H1 (cell line): ENCODE results near the gene MAPK14. TPM values are rescaled to one million over a fixed set of nuclear protein-coding genes. Genes with fewer than 3 reads are reported as not detected.

Experiments used
- CTCF ChIA-PET: fragments of 300-600 bp; sonication (Branson Sonifier 250); formaldehyde crosslinking; loops from one replicate; lab custom pipeline; 2021; ENCODE audit not compliant: partially characterized antibody; lab: Charles Lee
- POLR2A ChIA-PET: fragments of 300-600 bp; sonication (Branson Sonifier 250); formaldehyde crosslinking; loops from one replicate; lab custom pipeline; 2021; ENCODE audit warnings: inconsistent platforms; ENCODE audit not compliant: partially characterized antibody; lab: Charles Lee
- DNase-seq, 2 experiments: peaks; one replicate each; pipeline versions ENCODE4 v3.0.0 to v3.0.0-alpha.2; 2010 to 2022; ENCODE audit warnings: low spot score in 2 of 2, low read depth in 1 of 2, mixed read lengths in 1 of 2
- FAIRE-seq: peaks from 2 replicates; lab custom pipeline; 2011; peaks lifted over from hg19 to GRCh38; lab: Jason Lieb, UNC
- H2AFZ ChIP-seq: 2 replicates; pipeline ENCODE4 v1.8.1; 2012; ENCODE audit warnings: low read length, inconsistent platforms
- H2AK5ac ChIP-seq: 2 replicates; pipeline ENCODE4 v1.6.1; 2013; ENCODE audit warnings: low read depth, low read length
- H2BK120ac ChIP-seq: replicated peaks from 2 replicates; pipeline ENCODE3; 2013; ENCODE audit warnings: low read depth, low read length, inconsistent platforms
- H2BK12ac ChIP-seq: 2 replicates; pipeline ENCODE4 v1.6.1; 2013; ENCODE audit warnings: low read depth, low read length
- H2BK15ac ChIP-seq: 2 replicates; pipeline ENCODE4 v1.6.1; 2013; ENCODE audit warnings: low read length
- H2BK20ac ChIP-seq: 2 replicates; pipeline ENCODE4 v1.6.1; 2013; ENCODE audit warnings: low read length
- H2BK5ac ChIP-seq: 2 replicates; pipeline ENCODE4 v1.6.1; 2013; ENCODE audit warnings: low read depth, low read length
- H3K14ac ChIP-seq: 2 replicates; pipeline ENCODE4 v1.6.1; 2013; ENCODE audit warnings: inconsistent platforms; ENCODE audit not compliant: insufficient read length
- H3K18ac ChIP-seq: 2 replicates; pipeline ENCODE4 v1.6.1; 2013; ENCODE audit warnings: low read length; ENCODE audit errors: extremely low read depth
- H3K23ac ChIP-seq: 2 replicates; pipeline ENCODE4 v1.6.1; 2013; ENCODE audit warnings: inconsistent platforms; ENCODE audit not compliant: insufficient read length
- H3K23me2 ChIP-seq: 2 replicates; pipeline ENCODE4 v1.6.1; 2013; ENCODE audit warnings: low read depth, low read length
- H3K27ac ChIP-seq: 2 replicates; pipeline ENCODE4 v1.6.1; 2011; ENCODE audit warnings: low read depth, low read length, inconsistent platforms
- H3K27me3 ChIP-seq, 4 experiments: replicated peaks in 1 of 4; 1 replicate in 1 of 4; 2 replicates in 3 of 4; pipeline versions ENCODE4 v1.6.1 to v1.8.1; 2011 to 2013; ENCODE audit warnings: low read length in 3 of 4, mild to moderate bottlenecking in 3 of 4, inconsistent platforms in 2 of 4, mixed read lengths in 2 of 4, moderate library complexity in 1 of 4; ENCODE audit not compliant: control insufficient read depth in 3 of 4, insufficient read depth in 3 of 4; ENCODE audit errors: extremely low read depth in 1 of 4
- H3K36me3 ChIP-seq, 4 experiments: 2 replicates each; pipeline versions ENCODE4 v1.6.1 to v1.8.1; 2011 to 2013; ENCODE audit warnings: mild to moderate bottlenecking in 4 of 4, low read length in 3 of 4, moderate library complexity in 2 of 4, control low read depth in 1 of 4, inconsistent platforms in 1 of 4; ENCODE audit not compliant: insufficient read depth in 4 of 4, control insufficient read depth in 2 of 4
- H3K4ac ChIP-seq: replicated peaks from 2 replicates; pipeline ENCODE3; 2013; ENCODE audit warnings: low read length, low read depth, mixed read lengths, inconsistent platforms; ENCODE audit not compliant: insufficient read length
- H3K4me1 ChIP-seq, 4 experiments: replicated peaks in 1 of 4; 1 replicate in 1 of 4; 2 replicates in 3 of 4; pipeline versions ENCODE4 v1.6.1 to v1.8.1; 2011 to 2013; ENCODE audit warnings: low read length in 3 of 4, inconsistent platforms in 2 of 4, mixed read lengths in 1 of 4; ENCODE audit not compliant: insufficient read depth in 4 of 4, control insufficient read depth in 3 of 4
- H3K4me2 ChIP-seq, 2 experiments: 2 replicates each; pipeline versions ENCODE4 v1.6.1 to v1.8.1; 2011 to 2013; ENCODE audit warnings: low read depth in 2 of 2, low read length in 2 of 2, control low read depth in 1 of 2, inconsistent platforms in 1 of 2, mild to moderate bottlenecking in 1 of 2; ENCODE audit not compliant: insufficient read depth in 1 of 2
- H3K4me3 ChIP-seq, 4 experiments: fragments of 200-600, 300-600 bp in 1 of 4; sonication (generic), shearing (Covaris generic), sonication (Bioruptor Twin) in 1 of 4; 2 replicates each; pipeline versions ENCODE4 v1.5.1 to v1.8.1; 2011 to 2016; ENCODE audit warnings: low read length in 4 of 4, low read depth in 3 of 4, control low read depth in 2 of 4, inconsistent platforms in 2 of 4, mild to moderate bottlenecking in 2 of 4, mixed read lengths in 1 of 4, moderate library complexity in 1 of 4; ENCODE audit not compliant: insufficient read depth in 2 of 4; ENCODE audit errors: extremely low read depth in 1 of 4
- H3K56ac ChIP-seq: replicated peaks from 2 replicates; pipeline ENCODE3; 2013; ENCODE audit warnings: low read depth, mild to moderate bottlenecking, mixed read lengths, low read length, inconsistent platforms; ENCODE audit not compliant: insufficient read length
- H3K79me1 ChIP-seq: 2 replicates; pipeline ENCODE4 v1.6.1; 2013; ENCODE audit warnings: low read depth, low read length, control low read depth
- H3K79me2 ChIP-seq, 2 experiments: 2 replicates each; pipeline versions ENCODE4 v1.6.1 to v1.8.1; 2012 to 2013; ENCODE audit warnings: low read length in 2 of 2, mild to moderate bottlenecking in 2 of 2, inconsistent platforms in 1 of 2; ENCODE audit not compliant: insufficient read depth in 2 of 2, control insufficient read depth in 1 of 2
- H3K9ac ChIP-seq, 4 experiments: replicated peaks in 1 of 4; 1 replicate in 1 of 4; 2 replicates in 3 of 4; pipeline versions ENCODE4 v1.6.1 to v1.8.1; 2011 to 2013; ENCODE audit warnings: low read depth in 3 of 4, low read length in 3 of 4, control low read depth in 2 of 4, mild to moderate bottlenecking in 2 of 4, moderate library complexity in 2 of 4, inconsistent platforms in 1 of 4; ENCODE audit errors: extremely low read depth in 1 of 4
- H3K9me3 ChIP-seq, 2 experiments: 2 replicates each; pipeline versions ENCODE4 v1.6.1 to v1.8.1; 2012 to 2013; ENCODE audit warnings: mild to moderate bottlenecking in 2 of 2, moderate library complexity in 2 of 2, control low read depth in 1 of 2, inconsistent platforms in 1 of 2, low read depth in 1 of 2, low read length in 1 of 2, mixed read lengths in 1 of 2; ENCODE audit not compliant: insufficient read depth in 2 of 2
- H4K20me1 ChIP-seq, 2 experiments: replicated peaks in 1 of 2; 2 replicates each; pipeline versions ENCODE3 to v1.8.1; 2011 to 2013; ENCODE audit warnings: inconsistent platforms in 2 of 2, low read length in 2 of 2, mild to moderate bottlenecking in 1 of 2; ENCODE audit not compliant: insufficient read depth in 2 of 2, control insufficient read depth in 1 of 2
- H4K5ac ChIP-seq: 2 replicates; pipeline ENCODE4 v1.6.1; 2013; ENCODE audit warnings: low read length, low read depth, mixed read lengths, inconsistent platforms; ENCODE audit not compliant: insufficient read length
- H4K8ac ChIP-seq: 2 replicates; pipeline ENCODE4 v1.8.0; 2013; ENCODE audit warnings: mild to moderate bottlenecking, moderate library complexity, low read length, inconsistent platforms; ENCODE audit not compliant: insufficient read depth; ENCODE audit errors: extremely low read depth
- H4K91ac ChIP-seq: replicated peaks from 2 replicates; pipeline ENCODE3; 2013; ENCODE audit warnings: low read length, mixed read lengths, inconsistent platforms; ENCODE audit not compliant: insufficient read length
- ATF3 ChIP-seq: IDR thresholded peaks from 2 replicates; pipeline ENCODE4 v1.6.1; 2011; ENCODE audit warnings: low read depth, mild to moderate bottlenecking, low read length; ENCODE audit not compliant: insufficient read depth
- BRCA1 ChIP-seq: IDR thresholded peaks from 2 replicates; pipeline ENCODE4 v1.6.1; 2012; ENCODE audit warnings: low read depth, low read length, improper control_type of control experiment
- CREB1 ChIP-seq: IDR thresholded peaks from 2 replicates; pipeline ENCODE4 v1.6.1; 2012; ENCODE audit warnings: inconsistent platforms
- CTBP2 ChIP-seq: IDR thresholded peaks from 2 replicates; pipeline ENCODE4 v1.7.0; 2011; ENCODE audit warnings: borderline replicate concordance, mild to moderate bottlenecking, moderate library complexity, mixed read lengths, low read length; ENCODE audit not compliant: insufficient read depth, insufficient read length
- HDAC6 ChIP-seq: IDR thresholded peaks from one replicate; pipeline ENCODE4 v1.7.1; 2012; ENCODE audit warnings: low read depth, mild to moderate bottlenecking, inconsistent platforms, low read length, moderate library complexity
- JUN ChIP-seq: IDR thresholded peaks from 2 replicates; pipeline ENCODE4 v1.6.1; 2011; ENCODE audit warnings: low read depth, mild to moderate bottlenecking, improper control_type of control experiment, low read length
- JUND ChIP-seq: IDR thresholded peaks from 2 replicates; pipeline ENCODE4 v1.6.1; 2011; ENCODE audit warnings: mild to moderate bottlenecking, improper control_type of control experiment, low read length
- POLR2A ChIP-seq, 2 experiments: IDR thresholded peaks; 1 replicate in 1 of 2; 2 replicates in 1 of 2; pipeline ENCODE4 v1.6.1; 2011; ENCODE audit warnings: low read depth in 2 of 2, low read length in 2 of 2, mild to moderate bottlenecking in 2 of 2; ENCODE audit errors: control extremely low read depth in 1 of 2
- RAD21 ChIP-seq, 2 experiments: IDR thresholded peaks in 1 of 2; conservative IDR thresholded peaks in 1 of 2; 2 replicates each; pipeline ENCODE4 v1.6.1; 2011; ENCODE audit warnings: low read depth in 2 of 2, low read length in 2 of 2, improper control_type of control experiment in 1 of 2, inconsistent platforms in 1 of 2, mild to moderate bottlenecking in 1 of 2, moderate library complexity in 1 of 2
- TAF7 ChIP-seq: optimal IDR thresholded peaks from 2 replicates; pipeline ENCODE3; 2011; ENCODE audit warnings: low read depth, mild to moderate bottlenecking, inconsistent platforms, low read length, moderate library complexity, borderline replicate concordance
- WGBS, 2 experiments: shearing (Covaris generic) in 1 of 2; methylation state at CpG; one replicate each; pipeline versions ENCODE4 v1.1.6 to v1.1.7; 2013 to 2015; ENCODE audit warnings: low lambda C conversion rate in 2 of 2, mixed read lengths in 2 of 2, inconsistent platforms in 1 of 2, low coverage in 1 of 2, missing lambda C conversion rate in 1 of 2; ENCODE audit not compliant: insufficient replicate concordance in 2 of 2, insufficient coverage in 1 of 2, insufficient read length in 1 of 2; ENCODE audit errors: extremely low coverage in 1 of 2, missing lambda C conversion rate in 1 of 2; 5-methylcytosine and 5-hydroxymethylcytosine counted together
- polyA plus RNA-seq, 7 experiments: library from polyadenylated mRNA; depleted of rRNA in 3 of 7; stranded (reverse) in 5 of 7; unstranded in 2 of 7; fragments of >200 nt in 5 of 7; fragments of 200-250 nt in 2 of 7; gene quantifications; 1 replicate in 5 of 7; 2 replicates in 1 of 7; 4 replicates in 1 of 7; pipeline versions ENCODE4 v1.2.1 to v1.2.3, GENCODE V29; 2011 to 2013; ENCODE audit warnings: missing spikeins in 2 of 7, mixed read lengths in 2 of 7
- total RNA-seq: library from RNA; stranded (reverse); fragmentation: NEBNext Ultra II Directional; extraction: Animal tissue kit (Norgen Biotek cat#: 25700); gene quantifications from 2 replicates; pipeline ENCODE4 v1.2.1, GENCODE V29; 2021

The MAPK14 gene
- total and polyA plus RNA-seq, 2 of the 8 experiments (the other 6 are each of a cell fraction or from before 2014, with no cell fraction given): 18.1 to 39.3 TPM

GRCh38 chr6:36078159-36078558 lies 50.6 kb downstream of the MAPK14 start:
- H4K20me1 ChIP-seq: no peaks in the 10 kb centered on the region
- WGBS, 2 experiments: 88% methylated on average over 4 of the region's 4 CpGs; no CpG with 5 or more reads in 1 of the 2 experiments

More at GRCh38 chr6:36078159-36078558, 50.6 kb downstream of the MAPK14 start:
- ChIA-PET POLR2A (no interaction called here), CTCF (interaction anchor here (0.9 to 2.6 kb wide), 3 partner anchors 14 to 20 kb away, joined by 3 to 8 read pairs (median 3); no protein-coding TSS in a partner anchor)
- Histone ChIP-seq H2BK120ac (no peak overlapping the region), H2AFZ (no peak overlapping the region), H3K23me2 (no peaks in the 10 kb centered on the region), H3K9me3 (peaks cover 0 to 6% of the 10 kb centered on the region in 2 experiments; a peak in 1 of 4 replicates), H3K4me2 (no peak overlapping the region), H3K79me1 (no peaks in the 10 kb centered on the region), H2BK12ac (no peak overlapping the region), H2BK15ac (no peak overlapping the region), H3K18ac (no peak overlapping the region), H3K27me3 (no peaks in the 10 kb centered on the region), H3K27ac (no peak overlapping the region), H4K5ac (no peak overlapping the region), H3K36me3 (peaks cover 2 to 32% (median 18%) of the 10 kb centered on the region in 4 experiments; a peak in 7 of 8 replicates), H3K14ac (no peak overlapping the region), H3K56ac (no peak overlapping the region), H4K8ac (no peak overlapping the region), H3K9ac (no peak overlapping the region), H3K4me1 (no peaks in the 10 kb centered on the region), H2AK5ac (no peak overlapping the region), H2BK20ac (no peak overlapping the region), H2BK5ac (no peak overlapping the region), H3K79me2 (no peaks in the 10 kb centered on the region), H3K4me3 (no peak overlapping the region), H4K91ac (no peak overlapping the region), H3K23ac (no peak overlapping the region), H3K4ac (no peak overlapping the region)
- FAIRE-seq (no peak), DNase-seq (no peak)
- TF ChIP-seq HDAC6 (no peak), ATF3 (no peak), POLR2A (IDR thresholded peaks at IDR 0.05; ENCODE audit: control extremely low read depth in 1 of 2, low read depth in 2 of 2, low read length in 2 of 2) (no peak), TAF7 (no peak), CREB1 (no peak), BRCA1 (no peak), RAD21 (IDR thresholded peaks at IDR 0.05 in 1 of 2, conservative IDR thresholded peaks at IDR 0.05 in 1 of 2; ENCODE audit: low read depth in 2 of 2, low read length in 2 of 2) (no peak), JUND (no peak), CTBP2 (no peak), JUN (no peak)
